HG03159 (cell line): Measurements from ENCODE around the gene MCM9.

Experiments
- ATAC-seq: cut with Tn5 transposase; IDR thresholded peaks from one replicate; pipeline ENCODE4 v1.9.1; 2021; ENCODE audit warnings: mild to moderate bottlenecking, moderate library complexity; ENCODE audit not compliant: unreplicated experiment

Gene MCM9

DNA sequence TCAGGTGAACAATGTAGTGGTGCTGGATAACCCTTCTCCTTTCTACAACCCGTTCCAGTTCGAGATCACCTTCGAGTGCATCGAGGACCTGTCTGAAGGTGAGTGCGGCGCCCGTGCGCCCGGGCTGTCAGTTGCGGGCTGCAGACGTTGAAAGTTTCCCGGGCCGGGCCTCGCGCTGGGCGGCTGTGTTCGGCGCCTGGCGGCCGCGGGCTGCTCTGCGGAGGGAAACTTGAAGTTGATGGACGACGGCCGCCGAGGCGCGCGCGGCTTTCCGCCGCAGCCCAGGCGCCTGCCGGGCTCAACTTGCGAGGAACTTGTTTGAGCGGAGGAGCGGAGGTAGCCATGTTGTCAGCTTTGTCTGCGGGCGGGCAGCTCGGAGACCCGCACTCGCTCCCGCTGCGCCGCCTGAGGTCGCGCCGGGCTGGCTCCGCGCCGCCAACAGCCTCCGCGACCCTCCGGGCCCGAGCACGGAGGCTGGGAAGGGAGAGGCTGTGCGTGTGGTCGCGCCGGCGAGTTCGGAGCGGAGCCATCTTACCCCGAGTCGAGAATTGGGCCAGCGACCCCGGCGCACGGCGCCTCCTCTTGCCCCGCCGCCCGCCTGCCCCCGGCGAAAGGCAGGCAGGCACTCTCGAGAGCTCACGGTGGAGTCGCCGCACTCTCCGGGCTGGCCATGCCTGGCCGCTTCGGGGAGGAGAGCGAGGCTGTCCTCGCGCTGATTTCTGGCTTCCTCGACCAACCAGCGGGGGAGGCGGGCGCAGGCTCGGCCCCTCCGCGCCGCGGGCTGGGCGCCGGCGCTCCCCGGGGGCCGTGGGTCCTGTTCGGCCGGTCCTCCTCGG lies 40.3 kb downstream of the MCM9 start:
- peak; percentile 32 for ATAC-seq

DNA sequence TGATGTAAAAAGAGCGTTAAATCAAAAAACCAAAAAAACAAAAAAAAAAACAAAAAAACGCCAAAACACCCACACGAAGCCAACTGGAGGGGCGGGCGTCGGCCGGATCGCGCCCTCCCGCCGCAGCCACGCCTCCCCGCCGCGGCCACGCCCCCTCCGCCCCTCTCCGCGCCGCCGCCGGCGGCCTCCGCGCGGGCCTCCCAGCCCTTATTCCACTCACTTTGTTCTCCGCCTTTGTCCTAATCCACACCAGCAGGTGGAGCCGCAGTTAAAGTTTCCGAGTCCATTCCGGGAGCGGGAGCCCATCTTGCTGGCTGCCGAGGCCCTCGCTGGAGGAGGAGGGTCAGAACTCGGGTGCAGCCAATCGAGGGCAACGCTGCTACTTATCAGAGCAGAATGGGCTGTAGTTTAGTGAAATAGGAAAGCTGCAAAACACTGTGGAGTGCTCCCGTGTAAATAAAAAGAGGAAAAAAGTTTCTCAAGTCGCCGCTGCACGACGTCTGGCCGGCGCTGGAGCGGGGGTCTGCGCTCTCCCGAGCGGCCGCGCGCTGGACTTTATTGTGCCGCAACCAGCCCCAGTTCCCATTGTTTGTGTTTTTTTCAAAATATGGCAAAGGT lies 41.0 kb downstream of the MCM9 start, which contains the start of gene ASF1A:
TSS of gene ASF1A (plus strand) at position 346 of the 618 bp plus-strand sequence. CDS start at position 608, 262 bp downstream.
- peak; percentile 61 for ATAC-seq

DNA sequence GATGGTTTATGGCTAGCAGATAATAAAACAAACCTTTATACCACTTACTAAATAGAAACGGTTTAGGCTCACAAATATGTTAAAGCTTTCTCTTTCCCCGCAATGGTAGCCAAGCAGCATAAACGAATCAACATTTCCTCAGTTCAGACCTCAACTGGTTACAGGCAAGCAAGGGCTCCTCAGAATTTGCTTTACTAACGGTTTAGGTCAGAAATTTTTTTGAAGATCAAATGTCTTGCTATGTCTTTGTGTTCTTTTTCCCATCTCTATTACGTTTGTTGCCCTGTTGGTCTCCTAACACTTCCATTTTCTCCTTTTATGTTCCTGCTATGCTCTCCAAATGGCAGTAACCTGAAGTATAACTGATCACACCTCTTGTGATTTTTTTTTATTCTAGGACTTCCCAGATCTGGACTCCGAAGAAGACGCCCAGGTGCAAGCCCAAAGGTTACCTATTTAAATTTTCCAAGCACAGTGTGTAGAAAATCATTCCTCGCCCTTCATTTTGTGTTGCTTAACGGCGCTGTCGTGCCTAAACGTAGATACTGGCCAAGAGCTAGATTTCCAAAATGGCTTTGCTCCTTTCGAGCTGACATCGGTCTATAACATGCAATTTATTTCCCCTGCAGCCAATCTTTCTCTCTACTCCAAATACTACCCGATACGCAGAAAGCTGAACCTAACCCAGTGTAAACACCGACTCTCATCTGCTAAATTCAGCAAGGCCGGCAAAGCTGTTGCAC lies 41.7 kb downstream of the MCM9 start:
- peak; percentile 21 for ATAC-seq

DNA sequence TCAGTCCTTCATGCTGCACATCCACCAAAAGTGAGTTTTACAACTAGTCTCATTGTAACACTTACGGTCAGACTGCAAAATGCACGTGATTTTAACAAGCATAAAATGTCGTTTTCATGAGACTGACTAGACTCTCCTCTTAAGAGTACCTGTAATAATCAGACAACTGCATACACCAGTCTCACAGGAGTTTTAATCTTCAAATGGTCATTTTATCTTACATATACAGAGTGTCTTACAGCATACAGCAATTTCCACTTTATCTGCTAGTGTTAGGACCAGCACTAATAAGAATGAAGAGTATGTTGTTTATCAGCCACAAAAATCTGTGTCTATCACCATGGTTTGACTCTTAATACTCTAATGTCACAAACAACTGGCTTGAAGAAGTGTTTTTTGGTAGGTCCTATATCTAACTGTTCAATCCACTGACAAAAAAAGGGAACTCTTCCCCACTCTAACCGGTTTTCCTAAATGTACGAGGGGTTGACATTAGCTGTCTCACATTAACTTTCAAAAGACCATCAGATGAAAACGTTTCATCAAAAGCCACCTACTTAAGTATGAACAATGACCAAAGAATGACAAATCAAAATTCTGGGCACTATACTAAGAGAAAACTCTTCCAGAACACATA lies 42.5 kb downstream of the MCM9 start:
- no peak for ATAC-seq

DNA sequence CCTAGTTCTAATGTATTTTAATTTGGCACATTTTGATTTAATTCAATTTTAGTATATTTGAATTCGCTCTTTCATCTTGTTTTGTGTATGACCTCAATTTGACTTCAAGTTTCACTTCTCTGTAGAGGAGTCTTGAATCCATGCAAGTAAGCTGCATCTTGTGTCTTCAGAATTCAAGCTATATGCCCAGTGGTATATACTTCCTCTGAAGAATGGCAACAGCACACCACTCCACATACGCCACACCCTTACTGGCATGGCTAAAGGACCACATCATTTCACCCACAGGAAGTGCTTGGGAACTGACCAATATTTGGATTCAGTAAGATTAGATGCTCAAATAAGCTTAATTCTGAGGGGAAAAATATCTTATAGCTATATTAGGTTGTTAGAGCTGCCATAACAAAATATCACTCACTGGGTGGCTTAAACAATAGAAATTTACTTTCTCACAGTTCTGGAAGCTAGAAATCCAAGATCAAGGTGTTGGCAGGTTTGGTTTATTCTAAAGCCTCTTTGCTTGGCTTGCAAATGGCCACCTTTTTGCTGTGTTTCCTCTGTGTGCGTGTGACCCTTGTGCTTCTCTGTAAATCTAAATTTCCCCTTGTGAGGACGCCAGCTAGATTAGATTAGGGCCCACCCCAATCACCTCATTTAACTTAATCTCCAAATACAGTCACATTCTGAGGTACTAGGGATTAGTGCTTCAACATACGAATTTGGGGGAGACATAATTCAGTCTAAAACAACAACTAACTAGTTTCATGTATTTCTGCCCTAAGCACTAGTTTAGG lies 43.8 kb downstream of the MCM9 start:
- peak; percentile 19 for ATAC-seq

DNA sequence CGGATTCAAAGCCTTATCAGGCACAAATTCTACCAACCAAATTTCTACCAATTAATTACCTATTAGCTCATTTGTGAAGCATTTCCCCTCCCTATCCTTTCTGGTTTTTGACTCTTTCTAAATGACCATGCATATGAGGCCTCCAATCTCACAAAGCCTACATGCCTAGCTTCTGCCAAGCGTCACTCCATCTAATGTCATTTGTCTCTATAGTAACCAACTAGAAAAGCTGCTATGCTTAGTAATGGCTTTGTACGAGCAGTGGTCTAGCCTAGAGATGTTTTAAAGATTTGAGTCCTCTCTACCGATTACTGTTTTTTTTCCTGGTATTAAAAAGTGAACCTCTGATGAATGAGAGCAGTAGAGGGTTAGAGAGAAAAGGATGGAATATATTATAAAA lies 45.8 kb downstream of the MCM9 start:
- no peak for ATAC-seq

DNA sequence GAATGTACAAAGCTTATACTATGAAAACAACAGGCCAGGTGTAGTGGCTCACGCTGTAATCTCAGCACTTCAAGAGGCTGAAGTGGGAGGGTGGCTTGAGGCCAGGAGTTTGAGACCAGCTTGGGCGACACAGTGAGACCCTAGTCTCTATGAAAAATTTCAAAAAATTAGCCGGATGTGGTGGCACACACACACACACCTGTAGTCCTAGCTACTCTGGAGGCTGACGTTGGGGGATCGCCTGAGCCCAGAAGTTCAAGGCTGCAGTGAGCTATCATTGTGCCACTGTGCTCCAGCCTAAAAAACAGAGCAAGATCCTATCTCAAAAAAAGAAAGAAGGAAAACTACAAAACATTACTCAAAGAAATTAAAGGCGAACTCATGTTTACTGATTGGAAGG lies 48.3 kb downstream of the MCM9 start:
- ATAC-seq: no peak

DNA sequence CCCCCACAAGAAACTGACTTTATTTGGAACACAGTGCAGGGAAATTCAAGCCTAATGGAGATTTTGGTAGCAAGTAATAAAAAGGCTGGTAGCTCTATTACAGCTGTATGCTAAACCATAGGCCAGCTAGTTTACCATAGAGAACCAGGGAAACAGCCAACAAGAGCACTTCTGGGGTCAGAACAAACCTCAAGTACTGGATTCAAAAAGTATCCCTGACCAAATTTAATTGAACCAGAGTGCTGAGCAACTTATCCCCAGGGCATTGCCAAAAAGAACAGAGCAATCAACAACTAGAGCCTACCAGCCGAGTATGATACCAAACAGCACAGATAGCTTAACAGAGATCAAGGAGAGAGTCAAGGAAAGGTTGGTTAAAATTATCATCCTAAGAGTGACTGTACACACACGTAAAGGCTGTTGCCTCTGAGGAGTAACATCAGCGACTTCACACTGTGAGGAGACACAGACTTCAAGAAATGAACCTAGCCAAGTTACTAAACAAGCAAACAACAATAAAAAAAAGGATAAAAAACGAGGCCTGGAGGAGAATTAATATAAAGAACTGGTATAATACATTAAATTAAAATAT lies 52.5 kb downstream of the MCM9 start:
- no peak for ATAC-seq

DNA sequence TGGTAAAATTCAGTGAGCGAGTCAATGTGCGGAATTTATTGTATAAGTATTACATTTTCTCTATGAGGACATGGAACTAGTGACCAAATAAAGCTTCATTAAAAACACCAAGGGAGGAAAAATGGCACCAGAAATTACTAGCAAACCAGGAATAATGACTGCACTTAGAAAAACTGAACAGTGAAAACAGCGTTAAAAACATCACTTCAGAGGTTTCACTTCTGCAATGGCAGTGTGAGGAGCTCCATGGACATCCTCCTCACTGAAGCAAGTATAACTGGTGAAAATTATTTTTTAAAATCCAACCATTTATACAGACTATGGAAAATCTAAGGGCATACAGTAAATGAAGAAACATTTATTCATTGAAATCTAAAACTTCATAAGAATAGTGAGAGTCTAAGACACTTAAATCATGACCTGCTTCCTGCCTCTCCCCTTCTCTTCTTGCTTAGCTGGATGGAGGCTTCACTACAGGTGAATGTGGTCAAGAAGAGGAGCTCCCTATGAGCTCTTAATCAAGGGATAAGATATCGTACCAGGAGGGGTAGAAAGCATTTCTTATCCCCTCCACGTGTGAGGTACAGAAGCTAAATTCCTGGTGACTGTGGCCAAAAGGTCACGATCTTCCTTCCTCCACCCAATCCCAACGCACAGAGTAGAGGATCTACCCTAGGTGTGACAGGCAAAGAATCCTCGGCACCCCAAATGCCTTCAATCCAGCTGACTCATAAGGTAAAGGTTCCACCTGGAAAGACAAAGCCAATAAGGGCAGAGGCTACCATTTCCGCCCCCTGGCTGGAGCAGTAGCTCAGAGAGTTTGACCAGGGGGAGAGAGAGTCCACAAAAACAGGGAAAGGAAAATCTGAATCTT lies 53.3 kb downstream of the MCM9 start:
- ATAC-seq: peak; percentile 91

DNA sequence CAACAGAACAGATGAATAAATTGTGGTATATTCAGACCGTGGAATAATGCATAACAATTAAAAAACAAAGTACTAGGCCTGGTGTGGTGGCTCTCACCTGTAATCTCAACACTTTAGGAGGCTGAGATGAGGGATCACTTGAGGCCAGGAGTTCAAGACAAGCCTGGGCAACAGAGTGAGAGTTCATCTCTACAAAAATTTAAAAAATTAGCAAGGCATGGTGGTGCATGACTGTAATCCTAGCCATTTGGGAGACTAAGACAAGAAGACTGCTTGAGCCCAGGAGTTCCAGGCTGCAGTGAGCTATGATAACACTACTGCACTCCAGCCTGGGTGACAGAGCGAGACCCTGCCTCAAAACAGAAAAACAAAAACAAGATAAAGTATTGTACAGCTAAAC lies 57.2 kb downstream of the MCM9 start:
- ATAC-seq: no peak

DNA sequence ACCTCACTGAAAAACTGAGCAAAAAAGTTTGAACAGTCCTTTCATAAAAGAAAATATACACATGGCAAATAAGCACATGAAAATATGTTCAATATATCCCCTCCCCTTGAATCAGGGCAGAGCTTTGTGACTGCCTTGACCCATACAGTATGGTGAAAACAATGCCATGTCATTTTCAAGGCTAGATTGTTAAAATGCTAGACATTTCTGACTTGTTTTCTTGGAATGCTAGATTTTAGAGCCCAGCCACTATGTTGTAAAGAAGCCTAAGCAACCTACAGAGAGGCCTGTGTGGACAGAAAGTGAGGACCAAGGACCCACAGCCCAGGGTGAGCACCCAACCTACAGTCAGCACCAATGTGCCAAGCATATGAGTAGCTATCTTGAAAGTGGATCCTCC lies 58.1 kb downstream of the MCM9 start:
- ATAC-seq: no peak

DNA sequence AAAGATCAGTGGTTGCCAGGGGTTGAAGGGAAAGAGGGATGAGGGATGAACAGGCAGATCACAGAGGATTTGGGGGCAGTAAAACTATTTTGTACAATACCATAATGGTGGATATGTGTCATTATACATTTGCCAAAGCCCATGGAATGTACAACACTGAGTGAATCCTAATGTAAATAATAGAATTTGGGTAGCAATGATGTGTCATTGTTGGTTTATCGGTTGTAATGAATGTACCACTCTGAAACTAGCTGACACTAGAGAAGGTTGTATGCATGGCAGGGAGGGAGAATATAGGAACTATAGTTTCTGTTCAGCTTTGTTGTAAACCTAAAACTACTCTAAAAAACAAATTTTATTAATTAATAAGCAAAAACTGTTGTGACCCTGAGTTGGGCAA lies 58.8 kb downstream of the MCM9 start:
- no peak for ATAC-seq

DNA sequence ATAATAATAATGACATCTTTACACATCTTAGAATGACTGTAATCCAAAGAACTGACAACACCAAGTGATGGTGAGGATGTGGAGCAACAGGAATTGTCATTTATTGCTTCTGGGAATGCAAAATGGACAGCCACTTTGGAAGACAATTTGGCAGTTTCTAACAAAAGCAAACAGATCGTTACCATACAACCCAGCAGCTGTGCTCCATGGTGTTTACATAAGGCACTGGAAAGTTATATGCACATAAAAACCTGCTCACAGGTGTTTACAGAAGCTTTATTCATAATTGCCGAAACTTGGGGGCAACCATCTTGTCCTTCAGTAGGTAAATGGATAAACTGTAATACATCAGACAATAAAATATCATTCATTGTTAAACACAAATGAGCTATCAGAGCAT lies 59.3 kb downstream of the MCM9 start:
- no peak for ATAC-seq

DNA sequence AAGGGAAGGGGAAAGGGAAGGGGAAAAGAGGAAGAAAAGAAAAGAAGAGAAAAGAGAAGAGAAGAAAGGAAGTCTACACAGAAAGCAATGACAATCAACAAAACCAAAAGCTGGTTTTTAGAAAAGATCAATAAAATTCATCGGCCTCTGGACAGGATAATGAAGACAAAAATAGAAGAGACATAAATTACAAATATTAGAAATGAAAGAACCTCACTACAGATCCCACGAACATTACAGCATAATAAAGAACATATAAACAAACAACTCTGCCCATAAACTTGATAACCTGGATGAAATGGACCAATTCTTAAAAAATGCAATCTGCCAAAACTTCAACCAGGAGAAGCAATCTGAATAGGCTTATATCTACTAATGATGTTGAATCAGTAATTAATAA lies 61.7 kb downstream of the MCM9 start:
- ATAC-seq: no peak

DNA sequence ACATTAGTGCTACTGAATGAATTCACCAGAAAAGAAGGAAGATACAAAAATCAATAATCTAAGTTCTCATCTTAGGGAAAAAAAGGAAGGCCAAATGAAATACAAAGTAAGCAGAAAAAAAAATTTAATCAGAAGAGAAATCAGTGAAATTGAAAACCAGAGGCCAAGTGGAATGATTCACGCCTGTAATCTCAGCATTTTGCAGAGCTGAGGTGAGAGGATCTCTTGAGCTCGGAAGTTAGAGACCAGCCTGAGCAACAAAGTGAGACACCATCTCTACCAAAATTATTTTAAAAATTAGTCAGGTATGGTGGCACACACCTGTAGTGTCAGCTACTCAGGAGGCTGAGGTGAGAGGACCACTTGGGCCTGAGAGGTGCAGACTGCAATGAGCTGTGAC lies 62.2 kb downstream of the MCM9 start:
- ATAC-seq: no peak

DNA sequence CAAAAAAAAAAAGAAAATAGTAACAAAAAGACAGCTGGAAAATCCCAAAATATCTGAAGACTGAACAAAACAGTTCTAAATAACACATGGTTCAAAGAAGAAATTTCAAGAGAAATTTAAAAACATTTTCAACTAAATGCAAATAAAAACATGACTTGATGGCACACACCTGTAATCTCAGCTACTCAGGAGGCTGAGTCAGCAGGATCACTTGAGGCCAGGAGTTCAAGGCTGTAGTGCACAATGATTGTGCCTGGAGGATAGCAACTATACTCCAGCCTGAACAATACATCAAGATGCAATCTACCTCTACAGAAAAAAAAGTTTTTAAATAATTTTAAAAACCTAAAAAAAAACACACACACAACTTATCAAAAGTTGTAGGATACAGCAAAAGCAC lies 62.6 kb downstream of the MCM9 start:
- no peak for ATAC-seq

DNA sequence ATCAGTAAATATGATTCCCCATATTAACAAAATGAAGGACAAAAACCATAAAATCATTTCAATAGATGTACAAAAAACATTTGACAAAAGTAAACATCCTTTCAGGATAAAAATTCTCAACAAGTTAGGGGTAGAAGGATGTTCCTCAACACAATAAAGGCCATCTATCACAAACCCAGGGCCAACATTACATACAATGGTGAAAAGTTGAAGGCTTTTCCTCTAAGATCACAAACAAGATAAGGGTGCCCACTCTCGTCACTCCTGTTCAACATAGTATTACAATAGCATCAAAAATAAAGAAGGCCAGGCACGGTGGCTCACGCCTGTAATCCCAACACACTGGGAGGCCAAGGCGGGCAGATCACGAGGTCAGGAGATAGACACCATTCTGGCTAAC lies 63.6 kb downstream of the MCM9 start:
- no peak for ATAC-seq

DNA sequence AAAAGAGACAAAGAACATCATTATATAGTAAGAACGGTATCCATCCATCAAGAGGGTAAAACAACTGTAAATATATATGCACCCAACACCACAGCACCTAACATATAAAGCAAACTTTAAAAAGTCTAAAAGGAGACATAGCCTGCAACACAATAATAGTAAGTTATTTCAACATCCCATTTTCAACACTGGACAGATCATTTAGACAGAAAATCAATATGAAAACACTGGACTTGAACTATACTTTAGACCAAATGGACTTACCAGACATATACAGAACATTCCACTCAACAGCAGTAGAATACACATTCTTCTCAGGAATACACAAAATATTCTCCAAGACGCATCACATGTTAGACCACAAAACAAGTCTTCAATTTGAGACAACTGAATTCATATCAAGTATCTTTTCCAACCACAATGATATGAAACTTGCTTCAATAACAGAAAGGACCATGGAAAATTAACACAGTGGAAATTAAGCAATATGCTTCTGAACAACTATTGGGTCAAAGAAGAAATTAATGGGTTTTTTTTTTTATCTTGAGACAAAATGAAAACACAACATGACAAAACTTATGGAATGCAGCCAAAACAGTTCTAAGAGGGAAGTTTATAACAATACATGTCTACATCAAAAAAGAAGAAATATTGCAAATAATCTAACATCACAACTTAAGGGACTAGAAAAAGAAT lies 64.9 kb downstream of the MCM9 start:
- ATAC-seq: no peak

DNA sequence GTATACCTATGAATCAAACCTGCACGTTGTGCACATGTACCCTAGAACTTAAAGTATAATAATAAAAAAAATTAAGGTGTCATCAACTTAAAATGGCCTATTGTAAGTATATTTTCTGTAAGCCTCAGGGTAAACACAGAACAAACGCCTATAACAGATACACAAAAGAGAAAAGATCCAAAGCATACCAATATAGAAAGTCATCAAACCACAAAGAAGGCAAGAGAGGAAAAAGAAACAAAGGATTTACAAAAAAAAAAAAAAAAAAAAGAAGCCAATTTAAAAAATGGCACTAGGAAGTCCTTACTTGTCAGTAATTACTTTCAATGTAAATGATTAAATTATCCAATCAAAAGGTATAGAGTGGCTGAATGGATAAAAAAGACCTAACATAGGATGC lies 65.6 kb downstream of the MCM9 start:
- ATAC-seq: no peak
